Neural progenitor cell (in vitro differentiated cells): ENCODE results near the gene JADE2. TPM values are rescaled to one million over a fixed set of nuclear protein-coding genes. Genes with fewer than 3 reads are reported as not detected.
A peak's percentile ranks its signal among the peaks of the same experiment; 100 is the strongest.

ENCODE experiments used
- DNase-seq: peaks from one replicate; pipeline ENCODE4 v3.0.0-alpha.2; 2016; ENCODE audit warnings: low spot score
- H2AFZ ChIP-seq: fragments of 200-600 bp; sonication (generic); replicated peaks from 2 replicates; pipeline ENCODE4 v1.6.1; 2016; ENCODE audit warnings: antibody characterized with exemption
- H3F3A ChIP-seq: fragments of 200-600 bp; sonication (generic); 2 replicates; pipeline ENCODE4 v1.6.1; 2016; ENCODE audit warnings: antibody characterized with exemption, low read depth
- H3K27ac ChIP-seq: fragments of 200-600 bp; sonication (generic); 2 replicates; pipeline ENCODE4 v1.5.1; 2016; ENCODE audit warnings: mild to moderate bottlenecking
- H3K27me3 ChIP-seq: fragments of 200-600 bp; sonication (generic); 2 replicates; pipeline ENCODE4 v1.6.1; 2016; ENCODE audit warnings: mild to moderate bottlenecking, moderate library complexity
- H3K36me3 ChIP-seq: fragments of 200-600 bp; sonication (generic); 2 replicates; pipeline ENCODE4 v1.5.1; 2016
- H3K4me1 ChIP-seq: fragments of 200-600 bp; sonication (generic); 2 replicates; pipeline ENCODE4 v1.6.1; 2016; ENCODE audit warnings: mixed run types
- H3K4me2 ChIP-seq: fragments of 200-600 bp; sonication (generic); 2 replicates; pipeline ENCODE4 v1.6.1; 2016
- H3K4me3 ChIP-seq: fragments of 200-600 bp; sonication (generic); 2 replicates; pipeline ENCODE4 v1.5.1; 2016
- H3K79me2 ChIP-seq: fragments of 200-600 bp; sonication (generic); 2 replicates; pipeline ENCODE4 v1.6.1; 2016; ENCODE audit warnings: low read depth
- H3K9ac ChIP-seq: fragments of 200-600 bp; sonication (generic); 2 replicates; pipeline ENCODE4 v1.6.1; 2016
- H3K9me3 ChIP-seq: fragments of 200-600 bp; sonication (generic); 2 replicates; pipeline ENCODE4 v1.5.1; 2016; ENCODE audit warnings: low read depth
- H4K20me1 ChIP-seq: fragments of 200-600 bp; sonication (generic); 2 replicates; pipeline ENCODE4 v1.6.1; 2016; ENCODE audit warnings: low read depth
- H3K27ac Mint-ChIP-seq: 3 replicates; pipeline ENCODE4 v1.8.0; 2021; ENCODE audit warnings: mixed read lengths
- H3K27me3 Mint-ChIP-seq: 2 replicates; pipeline ENCODE4 v1.8.0; 2022; ENCODE audit warnings: low read depth, mild to moderate bottlenecking, inconsistent platforms, moderate library complexity, mixed read lengths; ENCODE audit not compliant: insufficient read depth
- H3K36me3 Mint-ChIP-seq: 3 replicates; pipeline ENCODE4 v1.8.0; 2021; ENCODE audit warnings: mixed read lengths
- H3K4me1 Mint-ChIP-seq: 3 replicates; pipeline ENCODE4 v1.8.0; 2021; ENCODE audit warnings: mixed read lengths
- H3K4me3 Mint-ChIP-seq: 3 replicates; pipeline ENCODE4 v1.8.0; 2021; ENCODE audit warnings: mild to moderate bottlenecking, moderate library complexity, mixed read lengths
- H3K9me3 Mint-ChIP-seq: 3 replicates; pipeline ENCODE4 v1.8.0; 2020; ENCODE audit warnings: mixed read lengths
- EZH2 ChIP-seq: fragments of 200-600 bp; sonication (generic); IDR thresholded peaks from 2 replicates; pipeline ENCODE4 v1.6.1; 2017; ENCODE audit warnings: antibody characterized with exemption, mild to moderate bottlenecking, moderate library complexity
- EZH2phosphoT487 ChIP-seq: fragments of 200-600 bp; sonication (generic); IDR thresholded peaks from 2 replicates; pipeline ENCODE4 v1.6.1; 2017; ENCODE audit warnings: antibody characterized with exemption
- total RNA-seq: library from RNA; depleted of rRNA; stranded (reverse); fragments of >200 nt; gene quantifications from 2 replicates; pipeline ENCODE4 v1.2.3, GENCODE V29; 2015; ENCODE audit warnings: low replicate concordance
- TF ChIP-seq, protein P1 (sequence below): fragments of 200-600 bp; sonication (generic); IDR thresholded peaks from 2 replicates; pipeline ENCODE4 v1.5.1; 2017; ENCODE audit warnings: antibody characterized with exemption, mild to moderate bottlenecking

Gene JADE2
- total RNA-seq, 1 donor from 2014 or later, result 1.7 TPM

DNA sequence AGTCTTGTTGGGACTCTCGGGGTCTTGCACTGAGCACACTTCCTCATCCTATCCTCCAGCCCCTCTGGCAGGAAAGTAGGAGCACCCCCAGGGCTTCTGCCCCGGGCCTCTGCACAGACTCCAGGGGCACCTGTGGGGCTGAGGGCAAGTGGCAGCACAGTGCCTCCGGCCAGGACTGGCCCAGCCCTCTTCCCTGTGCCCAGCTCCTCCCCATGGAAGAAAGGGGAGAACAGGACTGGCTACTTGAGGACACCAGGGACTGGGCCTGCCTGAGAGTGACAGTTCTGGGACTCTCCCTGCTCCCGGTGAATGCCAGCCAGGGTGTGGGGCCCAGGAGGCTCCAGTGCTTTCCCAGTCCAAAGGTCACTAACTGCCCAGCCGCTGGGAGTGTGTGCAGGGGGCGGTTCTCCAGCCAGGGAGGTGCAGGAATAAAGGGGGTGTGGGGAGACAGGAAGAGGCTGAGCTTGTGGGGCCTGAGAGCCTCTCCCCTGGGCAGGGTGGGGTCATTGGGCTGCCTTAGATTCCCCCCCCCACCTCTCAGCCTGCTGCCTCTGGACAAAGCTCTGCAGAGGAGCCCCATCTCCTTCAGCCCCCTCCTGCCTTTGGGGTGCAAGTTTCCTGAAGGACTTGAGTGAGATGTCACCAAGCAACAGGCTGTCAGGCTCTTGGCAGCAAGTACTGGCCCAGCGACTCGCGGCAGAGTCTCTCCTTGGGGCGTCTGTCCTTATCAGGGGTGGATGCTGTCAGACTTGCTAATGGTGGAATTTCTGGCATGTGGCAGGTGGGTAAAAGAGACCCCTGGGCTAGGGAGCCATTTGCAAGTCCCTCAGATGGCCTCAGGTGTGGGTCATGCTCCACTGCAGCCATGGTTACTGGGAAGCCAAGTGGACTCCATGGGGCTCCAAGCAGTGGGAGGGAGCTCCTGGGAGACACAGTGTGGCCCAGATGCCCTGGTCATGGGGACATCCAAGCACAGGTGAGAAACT lies 19.1 kb upstream of the JADE2 start:
- no peaks in the 10 kb centered on the region for H3K79me2 ChIP-seq
- Mint-ChIP-seq H3K9me3 (no peaks in the 10 kb centered on the region), H3K4me3 (no peak overlapping the region), H3K4me1 (peaks cover 7% of the 10 kb centered on the region), H3K27ac (no peak overlapping the region), H3K36me3 (no peaks in the 10 kb centered on the region), H3K27me3 (peaks cover 6% of the 10 kb centered on the region)
- H3K27me3 ChIP-seq, result no peaks in the 10 kb centered on the region
- no peaks in the 10 kb centered on the region for H4K20me1 ChIP-seq
- H3K36me3 ChIP-seq, result no peaks in the 10 kb centered on the region
- no peak overlapping the region for H3K4me2 ChIP-seq
- DNase-seq, result peak; percentile 51
- TF ChIP-seq EZH2 (no peak), EZH2phosphoT487 (no peak)
- TF ChIP-seq, protein P1, sequence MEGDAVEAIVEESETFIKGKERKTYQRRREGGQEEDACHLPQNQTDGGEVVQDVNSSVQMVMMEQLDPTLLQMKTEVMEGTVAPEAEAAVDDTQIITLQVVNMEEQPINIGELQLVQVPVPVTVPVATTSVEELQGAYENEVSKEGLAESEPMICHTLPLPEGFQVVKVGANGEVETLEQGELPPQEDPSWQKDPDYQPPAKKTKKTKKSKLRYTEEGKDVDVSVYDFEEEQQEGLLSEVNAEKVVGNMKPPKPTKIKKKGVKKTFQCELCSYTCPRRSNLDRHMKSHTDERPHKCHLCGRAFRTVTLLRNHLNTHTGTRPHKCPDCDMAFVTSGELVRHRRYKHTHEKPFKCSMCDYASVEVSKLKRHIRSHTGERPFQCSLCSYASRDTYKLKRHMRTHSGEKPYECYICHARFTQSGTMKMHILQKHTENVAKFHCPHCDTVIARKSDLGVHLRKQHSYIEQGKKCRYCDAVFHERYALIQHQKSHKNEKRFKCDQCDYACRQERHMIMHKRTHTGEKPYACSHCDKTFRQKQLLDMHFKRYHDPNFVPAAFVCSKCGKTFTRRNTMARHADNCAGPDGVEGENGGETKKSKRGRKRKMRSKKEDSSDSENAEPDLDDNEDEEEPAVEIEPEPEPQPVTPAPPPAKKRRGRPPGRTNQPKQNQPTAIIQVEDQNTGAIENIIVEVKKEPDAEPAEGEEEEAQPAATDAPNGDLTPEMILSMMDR, result no peak
- H3K9me3 ChIP-seq, result no peaks in the 10 kb centered on the region
- H3F3A ChIP-seq, result no peaks in the 10 kb centered on the region
- no peaks in the 10 kb centered on the region for H3K4me1 ChIP-seq
- H3K4me3 ChIP-seq, result no peak overlapping the region
- no peak overlapping the region for H3K27ac ChIP-seq
- no peak overlapping the region for H3K9ac ChIP-seq
- peak overlapping the region; percentile 87 for H2AFZ ChIP-seq

DNA sequence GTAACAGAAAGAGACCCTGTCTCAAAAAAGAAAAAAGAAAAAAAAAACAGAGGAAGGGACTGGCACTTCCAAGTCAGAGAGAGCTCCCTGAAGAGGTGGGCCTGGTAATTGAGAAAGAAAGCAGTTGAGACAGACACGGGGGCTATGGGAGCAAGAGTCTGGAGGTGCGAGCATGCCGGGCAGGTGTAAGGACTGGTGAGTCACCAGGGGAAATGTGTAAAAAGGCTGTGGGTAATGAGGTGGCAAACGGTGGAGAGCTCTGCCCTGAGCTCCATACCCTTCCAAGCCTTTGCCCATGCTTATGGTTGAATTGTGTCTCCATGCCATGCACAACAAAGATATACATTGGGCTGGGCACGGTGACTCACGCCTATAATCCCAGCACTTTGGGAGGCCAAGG lies 18.0 kb upstream of the JADE2 start:
- Histone ChIP-seq H3K36me3 (no peaks in the 10 kb centered on the region), H3K4me3 (no peak overlapping the region), H3K27me3 (no peaks in the 10 kb centered on the region), H2AFZ (no peak overlapping the region), H3F3A (no peaks in the 10 kb centered on the region), H3K9me3 (no peaks in the 10 kb centered on the region), H3K27ac (no peak overlapping the region), H3K79me2 (no peaks in the 10 kb centered on the region), H3K9ac (no peak overlapping the region), H4K20me1 (no peaks in the 10 kb centered on the region), H3K4me1 (peaks cover 6% of the 10 kb centered on the region), H3K4me2 (no peak overlapping the region)
- DNase-seq, result no peak
- TF ChIP-seq, protein P1, result no peak
- TF ChIP-seq EZH2phosphoT487 (no peak), EZH2 (no peak)
- no peaks in the 10 kb centered on the region for H3K9me3 Mint-ChIP-seq
- no peak overlapping the region for H3K27ac Mint-ChIP-seq
- peaks cover 16% of the 10 kb centered on the region for H3K4me1 Mint-ChIP-seq
- no peak overlapping the region for H3K4me3 Mint-ChIP-seq
- H3K36me3 Mint-ChIP-seq, result no peaks in the 10 kb centered on the region
- H3K27me3 Mint-ChIP-seq, result peaks cover 9% of the 10 kb centered on the region

DNA sequence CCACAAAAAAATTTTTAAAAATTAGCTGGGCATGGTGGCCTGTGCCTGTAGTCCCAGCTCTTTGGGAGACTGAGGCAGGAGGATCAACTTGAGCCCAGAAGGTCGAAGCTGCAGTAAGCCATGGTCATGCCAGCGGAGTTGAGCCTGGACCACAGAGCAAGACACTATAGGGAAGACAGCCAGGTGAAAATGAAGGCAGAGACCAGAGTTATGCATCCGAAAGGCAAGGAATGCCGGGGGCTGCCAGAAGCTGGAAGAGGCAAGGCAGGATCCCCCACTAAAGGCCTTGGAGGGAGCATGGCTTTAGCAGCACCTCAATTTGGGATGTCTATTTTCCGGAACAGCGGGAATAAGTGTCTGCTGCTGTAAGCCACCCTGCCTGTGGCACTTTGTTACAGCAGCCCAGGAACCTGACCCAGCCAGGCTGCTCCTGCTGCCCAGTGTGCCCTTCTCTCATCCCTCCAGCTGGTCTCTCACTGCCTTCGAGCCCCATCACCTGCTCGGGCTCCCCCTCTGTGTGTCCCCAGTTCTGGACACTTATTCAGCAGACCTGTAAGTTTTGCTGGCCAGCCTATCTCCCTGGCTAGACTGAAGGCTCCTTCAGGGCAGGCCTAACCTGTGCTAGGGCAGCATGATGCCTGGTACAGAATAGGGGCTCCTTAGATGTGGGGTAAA lies 16.8 kb upstream of the JADE2 start:
- no peaks in the 10 kb centered on the region for H3K9me3 ChIP-seq
- peaks cover 16% of the 10 kb centered on the region for H3K4me1 Mint-ChIP-seq

More for the DNA sequence above, 16.8 kb upstream of the JADE2 start:
- Mint-ChIP-seq H3K27me3 (peaks cover 9% of the 10 kb centered on the region), H3K9me3 (no peaks in the 10 kb centered on the region), H3K4me3 (no peak overlapping the region), H3K36me3 (no peaks in the 10 kb centered on the region), H3K27ac (no peak overlapping the region)
- no peaks in the 10 kb centered on the region for H3K36me3 ChIP-seq
- H3K4me2 ChIP-seq, result no peak overlapping the region
- peaks cover 8% of the 10 kb centered on the region for H3K4me1 ChIP-seq
- H3F3A ChIP-seq, result no peaks in the 10 kb centered on the region
- no peak overlapping the region for H3K27ac ChIP-seq
- TF ChIP-seq EZH2phosphoT487, result no peak
- TF ChIP-seq, protein P1, result no peak
- TF ChIP-seq EZH2, result no peak
- H3K79me2 ChIP-seq, result no peaks in the 10 kb centered on the region
- H4K20me1 ChIP-seq, result no peaks in the 10 kb centered on the region
- H2AFZ ChIP-seq, result no peak overlapping the region
- H3K27me3 ChIP-seq, result no peaks in the 10 kb centered on the region
- H3K4me3 ChIP-seq, result no peak overlapping the region
- no peak overlapping the region for H3K9ac ChIP-seq
- no peak for DNase-seq
